GM12878 (cell line): Measurements from ENCODE around the gene PTPRJ. TPM values are rescaled to one million over a fixed set of nuclear protein-coding genes. Genes with fewer than 3 reads are reported as not detected.

ENCODE experiments used
- ATAC-seq: fragments of 200-7000 bp; cut with Tn5 transposase; 3 replicates; pipeline ENCODE4 v1.9.1; 2020; ENCODE audit warnings: mild to moderate bottlenecking, moderate library complexity
- BruUV-seq: library from RNA; stranded (reverse); fragments of 400-500 nt; replicated peaks from 2 replicates; lab custom pipeline; 2021; lab: Mats Ljungman, UMichigan
- CTCF ChIA-PET: fragments of 300-600 bp; sonication (Branson Sonifier 250); formaldehyde crosslinking; extraction: SDS; loops from one replicate; lab custom pipeline; 2021; ENCODE audit warnings: inconsistent platforms; lab: Yijun Ruan, JAX
- POLR2A ChIA-PET: fragments of 350-600 bp; formaldehyde crosslinking; extraction: SDS; loops from one replicate; lab custom pipeline; 2021; ENCODE audit warnings: inconsistent platforms; lab: Charles Lee
- RAD21 ChIA-PET: fragments of 300-600 bp; sonication (Branson Sonifier 250); formaldehyde crosslinking; loops from one replicate; lab custom pipeline; 2023; ENCODE audit warnings: antibody characterized with exemption; ENCODE audit not compliant: unreplicated experiment; lab: Charles Lee
- SMC1A ChIA-PET: fragments of 300-600 bp; sonication (Branson Sonifier 250); formaldehyde crosslinking; loops from one replicate; lab custom pipeline; 2023; ENCODE audit not compliant: unreplicated experiment, uncharacterized antibody; lab: Charles Lee
- DNase-seq: peaks from one replicate; pipeline ENCODE4 v3.0.0-alpha.2; 2011; ENCODE audit warnings: low read depth, low spot score
- FAIRE-seq: peaks from 3 replicates; lab custom pipeline; 2011; peaks lifted over from hg19 to GRCh38; lab: Jason Lieb, UNC
- H2AFZ ChIP-seq: 2 replicates; pipeline ENCODE4 v1.6.0; 2011; ENCODE audit warnings: low read depth, low read length, control low read depth; ENCODE audit not compliant: control insufficient read depth
- H3K27ac ChIP-seq: 2 replicates; pipeline ENCODE4 v1.5.1; 2011; ENCODE audit warnings: control low read depth; ENCODE audit not compliant: control insufficient read depth, insufficient read depth
- H3K27me3 ChIP-seq, 2 experiments: replicated peaks in 1 of 2; 2 replicates each; pipeline versions ENCODE4 v1.6.0 to v1.6.1; 2011; ENCODE audit warnings: low read length in 1 of 2; ENCODE audit not compliant: control insufficient read depth in 2 of 2, insufficient read depth in 2 of 2
- H3K36me3 ChIP-seq, 2 experiments: 2 replicates each; pipeline ENCODE4 v1.5.1; 2011; ENCODE audit warnings: low read length in 1 of 2; ENCODE audit not compliant: control insufficient read depth in 2 of 2, insufficient read depth in 2 of 2
- H3K4me1 ChIP-seq: 2 replicates; pipeline ENCODE4 v1.6.1; 2011; ENCODE audit warnings: mild to moderate bottlenecking, low read length, moderate library complexity, mixed read lengths; ENCODE audit not compliant: control insufficient read depth, insufficient read depth
- H3K4me2 ChIP-seq: 2 replicates; pipeline ENCODE4 v1.6.0; 2011; ENCODE audit warnings: control low read depth; ENCODE audit not compliant: control insufficient read depth, insufficient read depth
- H3K4me3 ChIP-seq: fragments of 200-600 bp; sonication (generic); 2 replicates; pipeline ENCODE4 v1.5.1; 2016
- H3K79me2 ChIP-seq: 2 replicates; pipeline ENCODE4 v1.6.0; 2011; ENCODE audit warnings: low read length; ENCODE audit not compliant: control insufficient read depth, insufficient read depth
- H3K9ac ChIP-seq: 2 replicates; pipeline ENCODE4 v1.8.0; 2011; ENCODE audit warnings: low read length, control low read depth, mixed read lengths; ENCODE audit not compliant: control insufficient read depth, insufficient read depth
- H3K9me3 ChIP-seq: replicated peaks from 3 replicates; pipeline ENCODE4 v1.5.1; 2011; ENCODE audit warnings: mild to moderate bottlenecking, low read length; ENCODE audit not compliant: control insufficient read depth, insufficient read depth
- H4K20me1 ChIP-seq: 2 replicates; pipeline ENCODE4 v1.6.0; 2011; ENCODE audit not compliant: control insufficient read depth, insufficient read depth
- CREM ChIP-seq: IDR thresholded peaks from 2 replicates; pipeline ENCODE4 v1.6.1; 2014; ENCODE audit warnings: antibody characterized with exemption, low read depth
- EP300 ChIP-seq, 2 experiments: fragments of 150-350 bp in 1 of 2; IDR thresholded peaks; 2 replicates each; pipeline ENCODE4 v1.6.1; 2011 to 2012; ENCODE audit warnings: low read depth in 2 of 2, low read length in 2 of 2, borderline replicate concordance in 1 of 2, improper control_type of control experiment in 1 of 2, inconsistent platforms in 1 of 2; ENCODE audit not compliant: control insufficient read depth in 1 of 2
- GABPA ChIP-seq: IDR thresholded peaks from 2 replicates; pipeline ENCODE4 v1.6.1; 2014; ENCODE audit warnings: antibody characterized with exemption, low read depth, mild to moderate bottlenecking, inconsistent platforms
- IKZF1 ChIP-seq: fragments of 450-650 bp; conservative IDR thresholded peaks from 2 replicates; pipeline ENCODE4 v1.6.1; 2017; ENCODE audit warnings: antibody characterized with exemption, mild to moderate bottlenecking
- LARP7 ChIP-seq: fragments of 450-650 bp; IDR thresholded peaks from 2 replicates; pipeline ENCODE4 v1.6.1; 2017; ENCODE audit warnings: mild to moderate bottlenecking
- MTA2 ChIP-seq: fragments of 450-650 bp; IDR thresholded peaks from 2 replicates; pipeline ENCODE4 v1.6.1; 2016; ENCODE audit warnings: low read depth, mild to moderate bottlenecking, moderate library complexity
- NFYA ChIP-seq: IDR thresholded peaks from 2 replicates; pipeline ENCODE4 v1.6.1; 2011; ENCODE audit warnings: low read depth, mild to moderate bottlenecking, low read length, improper control_type of control experiment, borderline replicate concordance
- PAX8 ChIP-seq: fragments of 450-650 bp; IDR thresholded peaks from 2 replicates; pipeline ENCODE4 v1.6.1; 2017; ENCODE audit warnings: mild to moderate bottlenecking, moderate library complexity
- POLR2A ChIP-seq: IDR thresholded peaks from 2 replicates; pipeline ENCODE4 v1.6.1; 2011; ENCODE audit warnings: low read depth, mild to moderate bottlenecking, low read length
- RB1 ChIP-seq: fragments of 450-650 bp; formaldehyde crosslinking; IDR thresholded peaks from 2 replicates; pipeline ENCODE4 v1.6.1; 2017; ENCODE audit warnings: mild to moderate bottlenecking, borderline replicate concordance
- RELA ChIP-seq: fragments of 450-650 bp; IDR thresholded peaks from 2 replicates; pipeline ENCODE4 v1.8.0; 2014; ENCODE audit warnings: borderline replicate concordance; ENCODE audit not compliant: partially characterized antibody
- REST ChIP-seq: IDR thresholded peaks from 2 replicates; pipeline ENCODE4 v1.6.1; 2012; ENCODE audit warnings: mild to moderate bottlenecking, low read depth, low read length
- SMARCA5 ChIP-seq: fragments of 450-650 bp; IDR thresholded peaks from 2 replicates; pipeline ENCODE4 v1.6.1; 2017; ENCODE audit warnings: mild to moderate bottlenecking
- SMC3 ChIP-seq: IDR thresholded peaks from 2 replicates; pipeline ENCODE4 v1.6.1; 2011; ENCODE audit warnings: low read length, improper control_type of control experiment, borderline replicate concordance
- TAF1 ChIP-seq: IDR thresholded peaks from 2 replicates; pipeline ENCODE4 v1.6.1; 2011; ENCODE audit warnings: mild to moderate bottlenecking, low read depth, low read length, borderline replicate concordance
- WGBS: methylation state at CpG from one replicate; pipeline ENCODE4 v1.1.6; 2016; ENCODE audit warnings: low lambda C conversion rate; ENCODE audit not compliant: insufficient replicate concordance, insufficient coverage; ENCODE audit errors: missing lambda C conversion rate; 5-methylcytosine and 5-hydroxymethylcytosine counted together
- in situ Hi-C: fragments of 300-500 bp; cut with MboI; formaldehyde crosslinking; loops from 9 replicates; pipeline ENCODE4 v1.14.3; 2018; ENCODE audit warnings: mixed read lengths
- intact Hi-C: fragments of 100-400 bp; cut with micrococcal nuclease; formaldehyde crosslinking; loops from one replicate; pipeline ENCODE4 v1.14.2; 2022; ENCODE audit not compliant: unreplicated experiment
- polyA plus RNA-seq, 11 experiments: library from polyadenylated mRNA; depleted of rRNA in 4 of 11; unstranded in 6 of 11; stranded (reverse) in 5 of 11; fragments of >200 nt; fragmentation: Nextera tagmentation in 4 of 11; fragmentation: Illumina TruSeq in 1 of 11; extraction: Ambion mirVana in 4 of 11; extraction: Trizol in 1 of 11; gene quantifications; 1 replicate in 1 of 11; 2 replicates in 10 of 11; pipeline versions ENCODE4 v1.2.1 to v1.2.3, GENCODE V29; 2011 to 2016; ENCODE audit warnings: inconsistent platforms in 2 of 11, missing spikeins in 2 of 11, low read depth in 1 of 11
- total RNA-seq, 4 experiments: library from RNA; depleted of rRNA in 3 of 4; stranded (reverse); fragments of >200 nt in 3 of 4; fragmentation: Illumina TruSeq in 1 of 4; extraction: Trizol in 1 of 4; gene quantifications; 2 replicates each; pipeline versions ENCODE4 v1.2.1 to v1.2.3, GENCODE V29; 2013 to 2021
- TF ChIP-seq, protein P1 (sequence below): fragments of 450-650 bp; IDR thresholded peaks from 2 replicates; pipeline ENCODE4 v1.6.1; 2017; ENCODE audit warnings: mild to moderate bottlenecking, moderate library complexity
- TF ChIP-seq, protein P2 (sequence below): IDR thresholded peaks from 2 replicates; pipeline ENCODE4 v1.6.1; 2011; ENCODE audit warnings: low read depth, low read length, improper control_type of control experiment, borderline replicate concordance

The PTPRJ gene
- total and polyA plus RNA-seq, 10 of the 15 experiments (the other 5 are each of a cell fraction or from before 2014, with no cell fraction given): 0.22 to 22.4 (median 7.4) TPM

DNA sequence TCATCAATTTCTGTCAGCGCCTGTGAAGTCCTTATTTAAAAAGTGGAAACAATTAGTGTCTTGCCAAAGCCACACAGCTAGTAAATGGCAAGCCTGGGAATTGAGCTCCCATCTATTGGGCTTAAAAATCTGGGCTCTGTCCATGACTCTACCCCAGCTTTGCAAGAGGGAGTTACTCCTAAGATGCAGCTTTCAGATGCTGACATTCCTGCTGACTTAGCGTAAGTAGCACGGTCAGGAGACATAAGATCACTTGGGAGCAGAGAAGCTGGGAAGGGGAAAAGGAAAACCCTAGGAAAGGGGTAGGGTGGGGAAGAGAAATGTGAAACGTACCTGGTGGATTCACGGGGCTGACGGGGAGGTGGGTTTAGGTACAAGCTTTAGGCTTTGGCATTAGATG lies 200.3 kb downstream of the PTPRJ start:
- H3K4me3 ChIP-seq: no peak overlapping the region
- H2AFZ ChIP-seq: no peak overlapping the region
- no peaks in the 10 kb centered on the region for H3K4me1 ChIP-seq
- no peak overlapping the region for H3K9ac ChIP-seq
- no peak for FAIRE-seq
- ChIA-PET POLR2A (no interaction called here), RAD21 (no interaction called here), CTCF (no interaction called here), SMC1A (no interaction called here)
- H3K27ac ChIP-seq: no peak overlapping the region
- BruUV-seq: no TSS peak
- H3K79me2 ChIP-seq: no peaks in the 10 kb centered on the region
- no peak for DNase-seq
- WGBS: 47% methylated on average over 6 of the region's 6 CpGs
- no peaks in the 10 kb centered on the region for H3K27me3 ChIP-seq
- intact Hi-C loops (no loop called here), in situ Hi-C loops (no loop called here)
- H3K36me3 ChIP-seq: no peaks in the 10 kb centered on the region
- no peak overlapping the region for H3K4me2 ChIP-seq
- H3K9me3 ChIP-seq: no peaks in the 10 kb centered on the region
- no peaks in the 10 kb centered on the region for H4K20me1 ChIP-seq
- no peak for ATAC-seq
- no peak for TF ChIP-seq IKZF1
- no peak for TF ChIP-seq SMC3
- TF ChIP-seq TAF1: no peak
- no peak for TF ChIP-seq EP300 (IDR thresholded peaks at IDR 0.05; ENCODE audit: borderline replicate concordance in 1 of 2, control insufficient read depth in 1 of 2, low read depth in 2 of 2, low read length in 2 of 2)
- no peak for TF ChIP-seq RB1
- no peak for TF ChIP-seq LARP7
- no peak for TF ChIP-seq MTA2
- TF ChIP-seq CREM: no peak
- no peak for TF ChIP-seq GABPA
- no peak for TF ChIP-seq SMARCA5
- TF ChIP-seq POLR2A: no peak
- TF ChIP-seq NFYA: no peak
- TF ChIP-seq, protein P1, sequence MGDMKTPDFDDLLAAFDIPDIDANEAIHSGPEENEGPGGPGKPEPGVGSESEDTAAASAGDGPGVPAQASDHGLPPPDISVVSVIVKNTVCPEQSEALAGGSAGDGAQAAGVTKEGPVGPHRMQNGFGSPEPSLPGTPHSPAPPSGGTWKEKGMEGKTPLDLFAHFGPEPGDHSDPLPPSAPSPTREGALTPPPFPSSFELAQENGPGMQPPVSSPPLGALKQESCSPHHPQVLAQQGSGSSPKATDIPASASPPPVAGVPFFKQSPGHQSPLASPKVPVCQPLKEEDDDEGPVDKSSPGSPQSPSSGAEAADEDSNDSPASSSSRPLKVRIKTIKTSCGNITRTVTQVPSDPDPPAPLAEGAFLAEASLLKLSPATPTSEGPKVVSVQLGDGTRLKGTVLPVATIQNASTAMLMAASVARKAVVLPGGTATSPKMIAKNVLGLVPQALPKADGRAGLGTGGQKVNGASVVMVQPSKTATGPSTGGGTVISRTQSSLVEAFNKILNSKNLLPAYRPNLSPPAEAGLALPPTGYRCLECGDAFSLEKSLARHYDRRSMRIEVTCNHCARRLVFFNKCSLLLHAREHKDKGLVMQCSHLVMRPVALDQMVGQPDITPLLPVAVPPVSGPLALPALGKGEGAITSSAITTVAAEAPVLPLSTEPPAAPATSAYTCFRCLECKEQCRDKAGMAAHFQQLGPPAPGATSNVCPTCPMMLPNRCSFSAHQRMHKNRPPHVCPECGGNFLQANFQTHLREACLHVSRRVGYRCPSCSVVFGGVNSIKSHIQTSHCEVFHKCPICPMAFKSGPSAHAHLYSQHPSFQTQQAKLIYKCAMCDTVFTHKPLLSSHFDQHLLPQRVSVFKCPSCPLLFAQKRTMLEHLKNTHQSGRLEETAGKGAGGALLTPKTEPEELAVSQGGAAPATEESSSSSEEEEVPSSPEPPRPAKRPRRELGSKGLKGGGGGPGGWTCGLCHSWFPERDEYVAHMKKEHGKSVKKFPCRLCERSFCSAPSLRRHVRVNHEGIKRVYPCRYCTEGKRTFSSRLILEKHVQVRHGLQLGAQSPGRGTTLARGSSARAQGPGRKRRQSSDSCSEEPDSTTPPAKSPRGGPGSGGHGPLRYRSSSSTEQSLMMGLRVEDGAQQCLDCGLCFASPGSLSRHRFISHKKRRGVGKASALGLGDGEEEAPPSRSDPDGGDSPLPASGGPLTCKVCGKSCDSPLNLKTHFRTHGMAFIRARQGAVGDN: no peak
- TF ChIP-seq, protein P2, sequence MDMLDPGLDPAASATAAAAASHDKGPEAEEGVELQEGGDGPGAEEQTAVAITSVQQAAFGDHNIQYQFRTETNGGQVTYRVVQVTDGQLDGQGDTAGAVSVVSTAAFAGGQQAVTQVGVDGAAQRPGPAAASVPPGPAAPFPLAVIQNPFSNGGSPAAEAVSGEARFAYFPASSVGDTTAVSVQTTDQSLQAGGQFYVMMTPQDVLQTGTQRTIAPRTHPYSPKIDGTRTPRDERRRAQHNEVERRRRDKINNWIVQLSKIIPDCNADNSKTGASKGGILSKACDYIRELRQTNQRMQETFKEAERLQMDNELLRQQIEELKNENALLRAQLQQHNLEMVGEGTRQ: no peak
- TF ChIP-seq PAX8: no peak
- no peak for TF ChIP-seq RELA
- no peak for TF ChIP-seq REST
